GM19023 (cell line): ENCODE data around the gene CDH8.

Experiments
- ATAC-seq: cut with Tn5 transposase; IDR thresholded peaks from one replicate; pipeline ENCODE4 v1.9.1; 2021; ENCODE audit warnings: mild to moderate bottlenecking, moderate library complexity; ENCODE audit not compliant: unreplicated experiment

The CDH8 gene

DNA sequence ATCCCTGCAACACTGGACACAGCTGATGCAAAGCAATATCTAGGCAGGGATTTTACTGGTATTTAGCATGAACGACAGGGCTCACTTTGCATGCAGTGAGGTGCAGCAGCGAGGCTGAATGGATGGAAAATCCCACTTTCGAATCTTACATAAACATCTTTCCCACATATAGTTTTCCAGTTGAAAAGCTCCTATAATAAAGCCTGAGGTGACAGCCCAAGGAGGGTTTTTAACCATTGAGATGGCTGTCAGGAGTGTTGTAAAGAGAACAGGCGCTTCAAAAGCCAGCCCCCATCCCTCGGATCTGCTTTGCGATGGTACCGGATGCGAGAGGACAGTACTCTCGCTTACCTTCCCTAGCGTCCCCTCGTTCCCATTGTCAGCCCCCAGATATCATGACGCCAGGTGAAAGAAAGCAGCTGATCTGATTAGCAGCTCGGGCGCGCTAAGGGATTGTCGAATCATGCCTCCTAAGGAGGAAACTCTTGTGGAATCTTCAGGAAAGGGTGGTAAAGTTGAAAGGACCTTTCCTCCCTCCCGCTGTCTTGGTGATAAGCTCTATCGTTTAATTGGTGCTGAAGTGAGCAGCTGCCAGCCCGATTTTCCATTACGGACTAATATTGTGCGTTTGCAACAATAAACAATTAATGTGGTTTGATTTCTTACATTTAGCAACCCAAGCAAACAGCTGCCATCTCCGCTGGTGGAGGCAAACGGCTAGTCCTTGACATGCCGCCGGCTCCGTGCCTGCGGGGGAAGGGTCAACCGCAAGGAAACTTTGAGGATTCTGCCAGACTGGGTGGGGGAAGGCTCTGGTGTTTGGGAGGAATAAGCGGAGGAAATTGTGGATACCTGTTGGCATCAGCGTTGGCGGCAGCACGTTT lies 1.8 kb downstream of the CDH8 start:
- no peak for ATAC-seq

DNA sequence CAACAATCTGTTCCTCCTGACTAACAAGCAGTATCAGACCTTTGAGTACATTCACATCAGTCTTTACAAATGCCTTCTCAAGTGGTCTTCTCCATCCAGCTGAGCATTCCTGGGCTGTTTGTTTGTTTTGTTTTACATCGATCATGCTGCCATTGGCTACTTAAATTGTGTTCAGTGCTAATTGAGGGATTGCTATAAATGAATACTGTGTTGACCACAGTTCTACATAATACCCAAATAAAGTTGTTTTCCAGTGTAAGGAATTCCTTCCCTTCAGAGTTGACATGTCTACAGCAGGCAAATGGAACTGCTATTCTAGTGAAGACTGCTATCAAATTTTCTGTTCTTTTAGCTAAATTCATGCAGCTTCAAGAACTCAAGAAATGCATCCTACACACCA lies 3.2 kb downstream of the CDH8 start:
- ATAC-seq, result no peak

DNA sequence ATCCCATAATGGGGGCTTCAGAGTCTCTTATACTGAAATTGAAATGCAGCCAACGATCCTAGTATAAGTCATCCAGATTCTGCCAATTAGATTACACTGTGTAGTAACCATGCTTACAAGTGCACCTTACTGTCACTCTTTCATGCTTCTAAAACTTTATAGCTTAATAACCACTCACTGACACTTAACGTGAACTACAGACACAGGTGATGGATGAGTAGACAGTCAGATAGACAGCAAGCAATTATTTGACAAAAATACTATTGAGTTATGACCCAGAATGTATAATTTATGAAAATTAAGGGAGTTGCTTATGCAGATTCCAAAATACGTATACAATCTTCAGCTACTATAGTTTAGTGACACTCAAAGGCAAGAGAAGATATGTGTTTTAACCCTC lies 6.3 kb downstream of the CDH8 start:
- no peak for ATAC-seq

DNA sequence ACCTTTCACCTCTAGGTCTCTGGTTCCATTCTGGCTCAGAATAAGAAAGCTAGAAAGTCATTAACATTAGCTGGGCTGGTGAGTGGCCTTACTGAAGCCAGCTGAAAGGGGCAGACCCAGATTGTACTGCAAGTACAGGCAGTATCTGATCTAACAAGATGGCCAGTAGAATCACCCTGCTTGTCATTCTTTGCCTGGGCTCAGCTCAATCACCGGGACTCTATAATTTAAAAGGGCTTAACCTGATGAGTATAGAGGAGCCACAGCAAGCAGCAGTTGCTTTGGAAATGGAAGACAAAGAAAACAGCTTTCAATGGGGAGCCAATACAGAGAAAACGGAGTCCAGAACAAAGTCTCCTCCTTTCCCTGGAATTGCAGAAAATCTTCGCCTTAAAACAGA lies 13.6 kb downstream of the CDH8 start:
- no peak for ATAC-seq

DNA sequence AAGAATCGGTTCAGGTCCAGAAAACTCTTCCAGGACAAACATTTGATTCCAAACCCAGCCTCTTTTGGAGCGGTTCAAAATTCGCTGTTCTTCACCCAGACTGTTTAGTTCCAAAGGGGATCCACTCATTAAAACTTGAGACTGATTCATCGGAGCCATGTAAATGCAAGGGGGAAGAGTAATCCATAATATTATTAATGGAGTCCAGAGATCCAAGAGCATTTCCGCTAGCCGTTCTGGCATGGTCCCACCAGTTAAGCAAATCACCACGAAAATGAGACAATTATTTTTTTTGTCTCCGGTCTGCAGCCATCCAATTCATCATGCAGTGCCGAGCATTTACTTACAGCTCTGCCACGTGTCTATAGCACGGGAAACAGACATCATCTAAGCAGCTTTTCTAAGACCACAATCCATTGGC lies 15.1 kb downstream of the CDH8 start:
- no peak for ATAC-seq

DNA sequence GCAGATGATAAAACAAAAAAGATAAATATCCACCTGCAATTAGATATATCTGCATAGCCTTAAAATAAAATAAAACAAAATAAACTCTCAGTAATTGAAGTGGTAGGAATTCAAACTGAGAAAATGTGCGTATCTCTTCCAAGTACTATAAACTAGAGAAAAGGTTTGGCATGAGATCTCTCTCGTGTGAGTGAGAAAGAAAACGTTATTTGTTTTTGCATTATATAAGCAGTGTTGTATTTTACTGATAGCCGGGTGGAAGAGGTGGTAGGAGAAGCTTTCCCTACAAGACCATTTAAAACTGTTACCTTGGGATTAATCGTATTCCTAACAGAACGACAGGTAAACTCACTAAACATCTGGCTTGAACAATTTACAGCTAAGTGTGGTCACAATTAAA lies 15.6 kb downstream of the CDH8 start:
- ATAC-seq, result no peak

DNA sequence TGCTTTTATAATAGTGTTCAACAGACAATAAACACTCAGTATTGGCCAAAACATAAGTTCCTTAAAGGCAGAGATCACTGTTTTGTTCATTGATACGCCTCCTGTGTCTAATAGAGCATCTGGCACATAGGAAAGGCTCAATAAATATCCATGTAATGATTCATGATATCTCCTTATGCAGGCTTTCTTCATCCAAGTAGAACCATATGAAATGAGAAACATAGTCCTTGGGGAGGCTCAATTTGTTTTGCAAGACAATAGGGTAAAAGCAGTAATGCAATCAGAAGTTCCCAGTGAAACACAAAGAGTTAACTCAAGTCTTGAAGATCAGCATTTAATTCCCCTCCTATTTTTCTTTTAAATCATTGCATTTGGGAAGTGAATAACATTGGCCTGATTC lies 16.4 kb downstream of the CDH8 start:
- no peak for ATAC-seq

DNA sequence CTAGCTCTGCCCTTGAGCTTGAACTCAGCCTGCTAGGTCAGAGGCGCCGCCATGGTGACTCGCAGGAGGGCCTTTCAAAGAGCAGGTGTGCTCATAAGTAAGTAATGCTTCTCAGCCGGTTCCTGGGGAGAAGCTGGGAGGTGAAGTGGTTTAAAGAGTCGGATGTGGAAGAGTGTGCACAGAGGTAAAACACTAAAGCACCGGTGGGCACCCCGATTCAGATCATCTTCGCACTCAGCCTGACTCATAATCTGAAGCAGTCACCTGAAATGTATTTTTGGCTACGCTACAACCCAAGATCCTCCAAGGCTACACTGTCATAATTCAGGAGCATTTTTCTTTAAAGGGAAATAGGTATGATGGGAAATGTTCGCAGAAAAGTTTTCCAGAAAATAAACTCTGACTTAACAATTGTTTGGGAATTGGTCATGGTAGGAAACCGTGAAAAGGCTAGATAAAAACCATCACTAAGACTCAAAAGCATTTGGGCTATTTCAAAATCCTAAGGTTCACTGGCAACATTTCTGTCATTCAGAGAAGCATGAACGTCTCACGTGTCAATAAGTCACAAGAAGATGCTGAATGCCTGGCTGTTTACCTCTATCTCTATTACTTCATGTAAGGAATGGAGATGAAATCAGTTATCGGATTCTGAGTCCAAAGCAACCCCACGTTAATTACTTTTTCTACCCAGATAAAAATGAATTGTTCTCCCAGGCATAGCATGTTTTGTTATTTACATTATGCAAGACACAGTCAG lies 17.8 kb downstream of the CDH8 start:
- ATAC-seq, result no peak

DNA sequence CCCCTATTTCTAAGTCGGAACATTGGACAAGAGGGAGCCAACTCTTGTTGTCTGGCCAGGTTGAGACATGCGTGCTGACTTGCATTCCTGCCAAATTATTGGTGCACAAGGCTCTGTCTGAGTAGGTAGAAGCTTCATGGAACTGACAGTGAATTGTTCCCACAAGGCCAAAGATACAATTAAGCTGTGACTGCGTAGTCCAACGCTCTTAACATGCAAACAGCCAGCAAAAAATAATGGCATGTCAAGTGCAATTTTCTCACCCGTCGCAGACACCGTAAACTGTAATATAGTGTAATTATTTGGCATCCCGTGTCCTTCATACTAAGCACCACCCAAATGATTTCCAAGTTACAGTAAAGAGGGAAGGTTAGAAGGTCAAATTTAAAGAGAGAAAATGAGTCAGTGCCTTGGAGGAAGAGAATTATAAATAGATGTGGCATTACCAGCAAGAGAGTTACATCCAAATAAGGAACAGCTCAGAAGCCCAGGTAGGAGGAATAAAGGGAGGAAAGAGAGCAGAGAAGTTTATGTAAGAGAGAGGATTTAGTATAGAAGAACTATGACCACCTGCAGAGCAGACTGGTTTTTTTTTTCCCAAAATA lies 21.8 kb downstream of the CDH8 start:
- no peak for ATAC-seq

DNA sequence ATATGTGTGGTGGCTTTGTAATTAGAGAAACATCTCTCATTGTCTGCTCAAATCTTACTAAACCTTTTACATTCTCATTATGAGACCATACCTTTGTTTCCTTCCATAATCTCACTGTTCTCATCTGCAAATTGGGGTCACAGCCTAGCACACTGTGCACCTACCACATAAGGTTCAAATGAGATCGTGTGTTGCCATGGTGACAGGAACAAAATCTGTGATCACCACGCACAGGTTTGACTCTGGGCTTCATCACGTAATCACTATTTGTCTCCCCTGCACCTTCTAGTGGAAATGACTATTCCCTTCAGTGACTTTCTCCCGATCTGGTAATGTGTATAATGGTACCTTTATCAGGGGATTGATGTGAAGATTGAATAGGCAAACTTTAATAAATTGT lies 26.1 kb downstream of the CDH8 start:
- no peak for ATAC-seq

DNA sequence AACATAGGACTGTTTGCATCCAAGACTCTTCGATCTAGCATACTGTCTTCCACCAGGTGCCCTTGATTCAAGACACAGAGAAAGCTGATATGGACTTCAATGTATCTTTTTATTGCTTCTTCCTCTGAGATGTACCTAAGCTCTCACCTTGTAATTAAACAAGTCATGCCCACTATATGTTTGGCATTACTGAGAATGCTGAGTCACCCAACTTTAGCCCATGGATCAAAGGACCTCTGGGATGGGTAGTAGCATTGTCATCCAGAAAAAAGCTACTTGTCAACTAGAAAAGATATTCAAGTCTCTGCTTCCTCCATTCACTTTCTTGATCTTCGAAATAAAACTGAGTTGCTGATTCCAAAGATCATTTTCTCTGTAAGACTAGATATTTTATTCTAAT lies 37.8 kb downstream of the CDH8 start:
- no peak for ATAC-seq

DNA sequence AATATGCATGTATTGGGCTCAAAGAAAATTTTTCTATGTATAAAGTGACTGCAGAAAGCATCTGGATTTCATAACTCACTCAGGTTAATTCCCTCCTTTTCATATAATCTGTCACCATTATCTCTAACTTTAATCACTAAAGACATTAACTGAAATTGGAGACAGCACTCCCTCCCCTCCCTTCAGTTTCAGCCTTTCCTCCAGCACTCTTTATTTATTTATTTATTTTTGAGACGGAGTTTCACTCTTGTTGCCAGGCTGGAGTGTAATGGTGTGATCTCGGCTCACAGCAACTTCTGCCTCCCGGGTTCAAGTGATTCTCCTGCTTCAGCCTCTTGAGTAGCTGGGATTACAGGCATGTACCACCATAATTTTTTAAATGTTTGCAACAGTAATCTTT lies 43.1 kb downstream of the CDH8 start:
- ATAC-seq, result no peak

DNA sequence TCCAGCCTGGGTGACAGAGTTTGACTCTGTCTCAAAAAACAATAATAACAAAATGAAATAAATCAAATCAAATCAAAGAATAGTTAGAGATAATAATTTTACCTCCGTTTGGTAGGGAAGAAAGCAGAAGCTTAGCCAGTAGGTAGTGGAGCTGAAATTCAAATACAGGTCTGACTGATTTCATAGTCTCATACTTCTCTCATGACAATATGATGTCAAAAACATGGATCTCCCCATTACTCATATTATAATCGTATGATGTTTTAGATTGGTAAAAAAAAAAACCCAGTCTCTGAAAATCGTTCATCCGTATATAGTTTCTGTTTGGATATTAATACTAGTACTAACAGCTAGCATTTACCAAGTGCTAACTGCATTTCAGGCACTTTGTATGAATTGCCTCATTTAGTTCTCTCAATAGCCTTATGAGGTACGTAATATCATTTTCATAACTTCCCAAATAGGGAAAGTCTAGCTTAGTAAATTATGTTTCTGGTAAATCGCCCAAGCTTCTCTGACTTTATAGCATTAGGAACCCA lies 48.7 kb downstream of the CDH8 start:
- ATAC-seq, result no peak

DNA sequence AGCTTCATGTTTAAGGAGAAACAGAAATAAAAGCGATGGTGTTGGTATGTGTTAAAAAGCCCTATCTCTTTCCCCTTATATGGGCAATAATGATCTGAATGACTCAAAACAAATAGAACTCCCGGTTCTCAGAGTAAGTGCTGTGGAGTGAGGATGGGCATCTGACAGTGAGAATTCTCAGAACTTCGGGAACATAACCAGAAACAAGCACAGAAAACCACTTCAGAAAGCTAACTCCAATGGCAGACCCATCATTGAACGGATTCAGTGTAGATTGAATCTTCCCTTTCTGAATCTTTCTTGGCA lies 67.2 kb downstream of the CDH8 start:
- no peak for ATAC-seq

DNA sequence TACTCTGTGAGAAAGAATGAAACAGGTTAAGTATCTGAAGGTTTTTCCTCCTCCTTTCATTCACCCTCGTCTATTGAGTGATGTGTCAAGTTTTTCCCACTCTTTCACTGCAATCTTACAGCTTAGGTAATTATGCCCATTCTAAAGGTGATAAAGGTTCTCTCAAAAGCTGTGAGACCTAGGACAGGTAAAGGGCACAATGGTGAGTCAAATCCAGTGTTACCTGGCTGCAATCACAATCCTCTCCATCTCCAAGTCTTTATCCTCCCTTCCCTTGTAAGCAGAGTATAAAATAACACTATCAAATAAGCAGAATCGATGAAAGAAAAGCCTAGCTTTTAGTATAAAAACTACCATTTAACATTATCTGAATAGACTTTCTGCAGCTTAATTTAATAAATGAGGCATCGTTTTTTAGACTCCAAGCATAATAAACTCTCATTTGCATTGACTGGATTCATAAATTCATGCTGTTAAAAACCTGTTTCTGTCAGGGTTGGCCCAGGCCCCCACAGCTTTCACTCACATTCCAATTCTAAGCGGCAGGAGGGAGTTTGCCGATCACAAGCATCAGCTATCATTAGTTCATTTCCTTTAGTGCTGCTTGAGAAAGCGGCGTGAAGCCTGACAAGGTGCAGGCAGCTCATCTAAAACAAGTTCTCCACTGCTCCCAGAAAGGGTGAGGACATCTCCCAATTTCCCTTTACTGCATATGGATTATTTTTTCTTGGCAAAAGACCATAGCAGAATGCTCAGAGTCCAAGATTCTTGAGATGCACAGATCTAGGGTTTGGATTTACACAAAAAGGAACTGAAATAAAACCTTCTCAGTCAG lies 67.8 kb downstream of the CDH8 start:
- no peak for ATAC-seq

DNA sequence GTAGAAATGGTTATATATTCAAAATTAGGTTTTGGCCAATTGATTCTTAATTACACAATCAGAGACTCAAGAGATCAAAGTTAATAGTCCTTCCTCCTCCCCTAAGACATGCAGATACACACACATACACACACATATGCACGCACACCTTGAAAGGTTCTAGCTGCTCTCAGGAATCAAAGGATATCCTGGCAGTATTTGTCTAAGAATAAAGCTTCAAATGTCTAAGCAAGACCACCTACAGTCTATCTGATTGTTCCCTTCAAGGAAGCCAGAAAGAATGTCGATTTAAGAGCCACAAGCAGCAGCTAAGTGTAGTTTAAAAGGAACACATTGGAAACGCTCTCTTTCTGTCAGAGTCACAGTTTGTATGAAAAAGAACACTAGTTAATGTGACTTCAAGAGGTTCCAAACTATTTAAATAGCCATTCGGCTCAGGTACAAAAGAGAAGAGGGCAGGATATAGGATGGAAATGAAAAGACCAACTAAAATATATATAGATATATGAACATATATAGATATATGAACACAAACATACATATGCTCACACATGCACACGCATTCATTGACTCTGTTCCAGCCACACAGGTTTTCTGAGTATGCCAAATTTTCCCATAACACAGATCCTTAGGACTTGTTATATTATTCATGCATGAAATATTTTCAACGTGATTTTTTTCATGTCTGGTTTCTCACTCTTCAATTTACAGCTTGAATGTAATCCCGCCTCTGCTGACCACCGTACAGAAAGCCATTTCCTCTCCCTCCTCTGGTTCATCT lies 79.0 kb downstream of the CDH8 start:
- no peak for ATAC-seq

DNA sequence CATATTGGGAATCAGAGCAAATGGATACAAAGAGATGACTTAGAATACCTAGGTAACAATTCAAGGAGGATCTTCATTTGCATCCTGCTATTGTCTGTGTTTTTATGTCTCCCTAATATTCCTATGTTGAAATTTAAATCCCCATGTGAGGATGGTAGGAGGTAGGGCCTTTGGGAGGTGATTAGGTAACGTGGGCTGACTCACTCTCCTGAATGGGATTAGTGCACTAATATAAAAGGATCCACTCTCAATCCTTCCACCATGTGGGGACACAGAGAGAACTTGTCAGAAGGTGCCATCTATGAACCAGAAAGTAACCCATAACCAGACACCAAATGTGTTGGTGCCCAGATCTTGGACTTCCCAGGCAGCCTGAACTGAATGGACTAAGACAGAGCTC lies 83.4 kb downstream of the CDH8 start:
- no peak for ATAC-seq

DNA sequence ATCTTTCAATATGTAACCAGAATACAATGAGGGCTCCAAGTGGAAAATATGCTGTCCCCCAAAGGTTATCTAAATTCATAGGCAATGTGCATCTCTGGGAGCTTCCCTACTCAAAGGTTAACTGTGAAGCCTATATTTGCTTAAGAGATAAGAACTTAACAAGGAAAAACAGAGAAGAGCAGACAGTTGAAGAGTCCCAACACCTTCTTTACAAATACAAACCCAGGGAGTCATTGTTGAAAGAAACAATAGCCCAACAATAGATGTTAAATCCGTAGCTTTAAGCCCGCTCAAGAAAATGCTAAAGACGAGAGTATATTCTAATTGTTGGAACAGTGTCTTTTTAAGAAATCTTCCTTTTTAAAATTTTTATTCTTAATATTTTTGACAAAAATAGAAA lies 87.8 kb downstream of the CDH8 start:
- ATAC-seq, result no peak

DNA sequence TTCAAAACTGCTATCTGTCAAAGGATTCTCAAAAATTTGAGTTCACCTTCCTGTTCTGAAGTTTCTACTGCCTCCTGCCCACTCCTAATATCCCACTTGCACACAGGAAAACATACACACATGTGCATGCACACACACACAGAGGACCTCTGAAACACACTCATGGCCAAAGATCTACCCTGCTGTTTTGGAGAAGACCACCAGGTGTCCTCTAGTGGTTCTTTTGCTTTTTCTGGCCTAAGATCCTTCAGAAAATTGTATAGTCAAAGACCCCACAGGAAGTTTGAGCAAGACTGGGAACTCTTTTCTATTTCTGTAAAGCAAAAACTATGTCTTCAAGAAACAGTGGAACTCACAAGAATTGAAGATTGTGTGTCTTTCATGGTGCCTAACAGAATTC lies 90.2 kb downstream of the CDH8 start:
- no peak for ATAC-seq

DNA sequence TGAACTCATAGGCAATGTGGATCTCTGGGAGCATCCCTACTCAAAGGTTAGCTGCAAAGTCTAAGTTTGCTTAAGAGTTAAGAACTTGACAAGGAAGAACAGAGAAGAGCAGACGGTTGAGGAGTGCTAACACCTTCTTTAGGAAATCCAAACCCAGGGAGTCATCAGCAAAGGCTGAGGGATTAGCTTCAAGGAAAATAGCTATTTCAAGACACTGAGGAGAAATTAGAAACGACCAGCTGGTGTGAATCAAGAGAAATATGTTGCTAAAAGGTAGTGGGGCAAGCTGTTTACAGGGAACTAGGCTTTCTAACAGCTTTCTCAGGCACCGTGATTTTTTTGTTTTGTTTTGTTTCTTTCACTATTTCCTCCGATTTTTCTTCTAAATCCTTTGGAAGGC lies 90.7 kb downstream of the CDH8 start:
- no peak for ATAC-seq
